Karpas-422 (cell line): ENCODE results near the gene YWHAG. TPM values are rescaled to one million over a fixed set of nuclear protein-coding genes. Genes with fewer than 3 reads are reported as not detected.
A peak's percentile ranks its signal among the peaks of the same experiment; 100 is the strongest.
"Not testable (repeated sequence)": the region's sequence is repeated elsewhere in the genome, so short reads cannot be mapped to it uniquely, and the experiment has no call there.

ENCODE experiments used
- DNase-seq: peaks from one replicate; pipeline ENCODE4 v3.0.0-alpha.2; 2015
- H2AFZ ChIP-seq: fragments of 200-600 bp; sonication (generic); 2 replicates; pipeline ENCODE4 v1.6.1; 2014; ENCODE audit warnings: antibody characterized with exemption, low read length, mixed read lengths
- H3K27ac ChIP-seq: fragments of 200-600 bp; sonication (generic); 2 replicates; pipeline ENCODE4 v1.5.1; 2014; ENCODE audit warnings: mild to moderate bottlenecking, low read length, moderate library complexity
- H3K27me3 ChIP-seq: fragments of 200-600 bp; sonication (generic); 2 replicates; pipeline ENCODE4 v1.6.1; 2014; ENCODE audit warnings: low read length, mixed read lengths
- H3K36me3 ChIP-seq: fragments of 200-600 bp; sonication (generic); 2 replicates; pipeline ENCODE4 v1.6.1; 2014; ENCODE audit warnings: low read length, mixed read lengths; ENCODE audit not compliant: insufficient read depth
- H3K4me1 ChIP-seq: fragments of 200-600 bp; sonication (generic); 2 replicates; pipeline ENCODE4 v1.6.1; 2014; ENCODE audit warnings: mild to moderate bottlenecking, low read length, mixed read lengths
- H3K4me2 ChIP-seq: fragments of 200-600 bp; sonication (generic); 2 replicates; pipeline ENCODE4 v1.6.1; 2014; ENCODE audit warnings: low read length, low read depth, mild to moderate bottlenecking; ENCODE audit not compliant: poor library complexity, severe bottlenecking
- H3K4me3 ChIP-seq: fragments of 200-600 bp; sonication (generic); 2 replicates; pipeline ENCODE4 v1.5.1; 2014; ENCODE audit warnings: mild to moderate bottlenecking, antibody characterized with exemption, low read length, mixed read lengths
- H3K79me2 ChIP-seq: fragments of 200-600 bp; sonication (generic); 2 replicates; pipeline ENCODE4 v1.6.1; 2014; ENCODE audit warnings: mild to moderate bottlenecking, low read length, mixed read lengths
- H3K9ac ChIP-seq: fragments of 200-600 bp; sonication (generic); 2 replicates; pipeline ENCODE4 v1.6.0; 2014; ENCODE audit warnings: low read length
- H3K9me2 ChIP-seq: fragments of 200-600 bp; sonication (generic), shearing (Covaris generic); replicated peaks from 2 replicates; pipeline ENCODE4 v1.6.0; 2014; ENCODE audit warnings: mild to moderate bottlenecking, low read length, moderate library complexity; ENCODE audit not compliant: insufficient read depth
- H3K9me3 ChIP-seq: fragments of 300-700, 200-600 bp; sonication (generic); 2 replicates; pipeline ENCODE4 v1.6.1; 2014; ENCODE audit warnings: low read length, mixed read lengths
- H4K20me1 ChIP-seq: fragments of 200-600 bp; sonication (generic); 2 replicates; pipeline ENCODE4 v1.6.1; 2014; ENCODE audit warnings: mild to moderate bottlenecking, antibody characterized with exemption, low read length, low read depth; ENCODE audit not compliant: insufficient read depth
- total RNA-seq: library from RNA; depleted of rRNA; stranded (reverse); fragments of >200 nt; shearing (Covaris generic); gene quantifications from 2 replicates; pipeline ENCODE4 v1.2.3, GENCODE V29; 2014; ENCODE audit warnings: low replicate concordance

Gene YWHAG
- total RNA-seq, 1 experiment from 2014 or later, result 64.1 TPM

- H4K20me1 ChIP-seq, H3K9ac ChIP-seq, H3K9me3 ChIP-seq: not testable (repeated sequence)
Measured at GRCh38 chr7:76309341-76310101, 49.3 kb downstream of the YWHAG start.

GRCh38 chr7:76308874-76309273 is 49.9 kb downstream of the YWHAG start:
- not testable (repeated sequence) for DNase-seq, H3K4me2 ChIP-seq, H3K4me3 ChIP-seq, H3K79me2 ChIP-seq, H4K20me1 ChIP-seq, H3K36me3 ChIP-seq, H3K27me3 ChIP-seq, H3K9me2 ChIP-seq, H3K4me1 ChIP-seq, H3K9ac ChIP-seq, H2AFZ ChIP-seq, H3K9me3 ChIP-seq, H3K27ac ChIP-seq

More at GRCh38 chr7:76309341-76310101, 49.3 kb downstream of the YWHAG start:
- H3K9me2 ChIP-seq, H3K79me2 ChIP-seq, H3K36me3 ChIP-seq, H2AFZ ChIP-seq, H3K4me3 ChIP-seq, H3K4me1 ChIP-seq, H3K27me3 ChIP-seq, H3K27ac ChIP-seq, H3K4me2 ChIP-seq, DNase-seq: not testable (repeated sequence)

- Histone ChIP-seq H3K4me3 (no peak overlapping the region), H2AFZ (no peak overlapping the region), H3K36me3 (no peaks in the 10 kb centered on the region), H4K20me1 (no peaks in the 10 kb centered on the region), H3K9me3 (no peaks in the 10 kb centered on the region), H3K79me2 (no peaks in the 10 kb centered on the region), H3K27ac (no peak overlapping the region), H3K9me2 (no peaks in the 10 kb centered on the region), H3K9ac (no peak overlapping the region), H3K4me2 (no peak overlapping the region), H3K4me1 (peaks cover 16% of the 10 kb centered on the region), H3K27me3 (no peaks in the 10 kb centered on the region)
- DNase-seq, result no peak
Measured at GRCh38 chr7:76304888-76305375, 53.9 kb downstream of the YWHAG start.

- 0 out of 2 replicates have a peak overlapping the region, but pooled peaks have one; percentile 50 for H2AFZ ChIP-seq
Measured at GRCh38 chr7:76303202-76304147, 55.3 kb downstream of the YWHAG start.

GRCh38 chr7:76302347-76303201 is 56.2 kb downstream of the YWHAG start, which contains the start of gene HSPB1:
Gene HSPB1 (plus strand): TSS chr7:76302673. CDS start chr7:76302713, 40 bp downstream.
- no peaks in the 10 kb centered on the region for H3K9me2 ChIP-seq
- no peaks in the 10 kb centered on the region for H3K79me2 ChIP-seq
- no peak for DNase-seq
- 0 out of 2 replicates have a peak within 1 kb of the TSS, but pooled peaks have one; percentile 50 for H2AFZ ChIP-seq
- peak within 1 kb of the TSS; percentile 59; the same call in 1 of the 2 replicates for H3K4me3 ChIP-seq
- H3K4me1 ChIP-seq, result peaks cover 16% of the 10 kb centered on the region
- H4K20me1 ChIP-seq, result no peaks in the 10 kb centered on the region
- peak within 1 kb of the TSS; percentile 59 for H3K9ac ChIP-seq
- H3K27ac ChIP-seq, result no peak within 1 kb of the TSS
- no peaks in the 10 kb centered on the region for H3K9me3 ChIP-seq
- H3K27me3 ChIP-seq, result no peaks in the 10 kb centered on the region
- peak within 1 kb of the TSS; percentile 67 for H3K4me2 ChIP-seq
- H3K36me3 ChIP-seq, result no peaks in the 10 kb centered on the region

More at GRCh38 chr7:76303202-76304147, 55.3 kb downstream of the YWHAG start:
- Histone ChIP-seq H3K79me2 (no peaks in the 10 kb centered on the region), H3K4me3 (peak overlapping the region; percentile 59; the same call in 1 of the 2 replicates), H3K9me3 (no peaks in the 10 kb centered on the region), H3K27me3 (no peaks in the 10 kb centered on the region), H3K4me2 (peak overlapping the region; percentile 67), H3K9me2 (no peaks in the 10 kb centered on the region), H4K20me1 (no peaks in the 10 kb centered on the region), H3K27ac (no peak overlapping the region), H3K36me3 (no peaks in the 10 kb centered on the region), H3K4me1 (peaks cover 16% of the 10 kb centered on the region), H3K9ac (peak overlapping the region; percentile 59)
- DNase-seq, result peak; percentile 74

- H3K9me2 ChIP-seq, result no peaks in the 10 kb centered on the region
- no peaks in the 10 kb centered on the region for H4K20me1 ChIP-seq
- peaks cover 16% of the 10 kb centered on the region for H3K4me1 ChIP-seq
- H3K27me3 ChIP-seq, result no peaks in the 10 kb centered on the region
- no peaks in the 10 kb centered on the region for H3K79me2 ChIP-seq
- no peak overlapping the region for H3K9ac ChIP-seq
- no peaks in the 10 kb centered on the region for H3K9me3 ChIP-seq
- H3K4me2 ChIP-seq, result no peak overlapping the region
- no peak overlapping the region for H3K4me3 ChIP-seq
- no peak for DNase-seq
- no peak overlapping the region for H2AFZ ChIP-seq
- H3K27ac ChIP-seq, result no peak overlapping the region
- no peaks in the 10 kb centered on the region for H3K36me3 ChIP-seq
Measured at GRCh38 chr7:76301000-76301399, 57.8 kb downstream of the YWHAG start.

GRCh38 chr7:76300166-76300731 is 58.5 kb downstream of the YWHAG start:
- Histone ChIP-seq H3K36me3 (no peaks in the 10 kb centered on the region), H3K27ac (no peak overlapping the region), H2AFZ (no peak overlapping the region), H3K4me2 (no peak overlapping the region), H3K9me3 (no peaks in the 10 kb centered on the region), H4K20me1 (no peaks in the 10 kb centered on the region), H3K4me3 (no peak overlapping the region), H3K4me1 (peaks cover 16% of the 10 kb centered on the region), H3K27me3 (no peaks in the 10 kb centered on the region), H3K79me2 (no peaks in the 10 kb centered on the region), H3K9me2 (no peaks in the 10 kb centered on the region), H3K9ac (no peak overlapping the region)
- DNase-seq, result no peak
